ENCODE results near the gene LIFR.

DNA sequence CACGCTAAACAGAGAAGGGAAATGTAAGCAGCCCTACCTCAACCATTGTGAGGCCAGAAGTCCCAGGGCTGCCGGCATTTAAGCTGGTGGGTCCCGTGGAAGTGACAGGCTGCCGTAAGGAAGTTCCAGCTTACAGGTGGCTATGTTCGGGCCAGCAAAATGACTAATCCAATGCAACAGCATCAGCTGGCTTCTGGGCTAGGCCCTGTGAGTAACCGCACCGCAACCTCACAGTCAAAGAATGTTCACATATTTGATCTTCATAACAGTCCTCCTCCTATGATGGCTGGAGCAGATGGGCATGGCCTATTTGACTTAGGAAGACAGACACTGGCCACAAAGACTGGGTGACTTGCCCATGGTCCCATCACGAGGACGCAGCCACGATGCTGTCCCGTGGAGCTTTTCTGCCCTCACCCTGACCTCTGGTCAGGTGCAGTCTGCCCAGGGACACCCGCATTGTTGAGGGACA is 88.2 kb downstream of the LIFR start:
- TF ChIP-seq, protein P1, sequence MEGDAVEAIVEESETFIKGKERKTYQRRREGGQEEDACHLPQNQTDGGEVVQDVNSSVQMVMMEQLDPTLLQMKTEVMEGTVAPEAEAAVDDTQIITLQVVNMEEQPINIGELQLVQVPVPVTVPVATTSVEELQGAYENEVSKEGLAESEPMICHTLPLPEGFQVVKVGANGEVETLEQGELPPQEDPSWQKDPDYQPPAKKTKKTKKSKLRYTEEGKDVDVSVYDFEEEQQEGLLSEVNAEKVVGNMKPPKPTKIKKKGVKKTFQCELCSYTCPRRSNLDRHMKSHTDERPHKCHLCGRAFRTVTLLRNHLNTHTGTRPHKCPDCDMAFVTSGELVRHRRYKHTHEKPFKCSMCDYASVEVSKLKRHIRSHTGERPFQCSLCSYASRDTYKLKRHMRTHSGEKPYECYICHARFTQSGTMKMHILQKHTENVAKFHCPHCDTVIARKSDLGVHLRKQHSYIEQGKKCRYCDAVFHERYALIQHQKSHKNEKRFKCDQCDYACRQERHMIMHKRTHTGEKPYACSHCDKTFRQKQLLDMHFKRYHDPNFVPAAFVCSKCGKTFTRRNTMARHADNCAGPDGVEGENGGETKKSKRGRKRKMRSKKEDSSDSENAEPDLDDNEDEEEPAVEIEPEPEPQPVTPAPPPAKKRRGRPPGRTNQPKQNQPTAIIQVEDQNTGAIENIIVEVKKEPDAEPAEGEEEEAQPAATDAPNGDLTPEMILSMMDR (IDR thresholded peaks at IDR 0.05), result no peak
- TF ChIP-seq POLR2AphosphoS5 (IDR thresholded peaks at IDR 0.05) (peak; percentile 36 to 53), POLR2A (IDR thresholded peaks at IDR 0.05) (no peak)
